Ovary (tissue), 9 donors: ENCODE results near the gene DGKI. TPM values are rescaled to one million over a fixed set of nuclear protein-coding genes. Genes with fewer than 3 reads are reported as not detected.

Experiments used
- DNase-seq, 5 donors: peaks; one replicate each; pipeline ENCODE4 v3.0.0-alpha.2; 2019 to 2020
- H3K27ac ChIP-seq, 2 donors: fragments of 200-600 bp; one replicate each; pipeline versions ENCODE4 v1.5.1 to v1.8.0; 2019 to 2022
- H3K27me3 ChIP-seq: fragments of 200-600 bp; one replicate; pipeline ENCODE4 v1.8.0; 2022
- H3K36me3 ChIP-seq: fragments of 200-600 bp; sonication (generic); one replicate; pipeline ENCODE4 v1.5.1; 2019
- H3K4me1 ChIP-seq: one replicate; pipeline ENCODE4 v1.8.1; 2013; ENCODE audit warnings: mild to moderate bottlenecking, moderate library complexity; ENCODE audit not compliant: insufficient read depth
- H3K4me3 ChIP-seq: fragments of 200-600 bp; sonication (generic); one replicate; pipeline ENCODE4 v1.5.1; 2017
- H3K9me3 ChIP-seq, 2 donors: fragments of 200-600 bp in 1 of 2; sonication (generic) in 1 of 2; one replicate each; pipeline versions ENCODE4 v1.5.1 to v1.8.1; 2013 to 2019; ENCODE audit warnings: mild to moderate bottlenecking in 1 of 2, moderate library complexity in 1 of 2
- CTCF ChIP-seq, 3 donors: fragments of 450-650 bp in 2 of 3; fragments of 200-600 bp in 1 of 3; IDR thresholded peaks; one replicate each; pipeline versions ENCODE4 v1.5.1 to v1.8.0; 2016 to 2022; ENCODE audit warnings: antibody characterized with exemption in 3 of 3, mild to moderate bottlenecking in 1 of 3
- EP300 ChIP-seq: sonication (generic); formaldehyde crosslinking; IDR thresholded peaks from one replicate; pipeline ENCODE4 v1.6.1; 2017; ENCODE audit warnings: antibody characterized with exemption
- POLR2A ChIP-seq: fragments of 450-650 bp; IDR thresholded peaks from one replicate; pipeline ENCODE4 v1.6.1; 2017; ENCODE audit warnings: antibody characterized with exemption, mild to moderate bottlenecking, moderate library complexity
- WGBS, 3 donors: extraction: QIAGEN DNeasy Blood & Tissue Kit in 1 of 3; methylation state at CpG; one replicate each; pipeline versions ENCODE4 v1.1.5 to v1.1.7; 2013 to 2017; 5-methylcytosine and 5-hydroxymethylcytosine counted together
- intact Hi-C, 4 donors: fragments of 100-400 bp; cut with DNase I; formaldehyde crosslinking; loops; one replicate each; pipeline versions ENCODE4 v1.11.0 to v1.15.1; 2022 to 2023
- polyA plus RNA-seq, 2 donors: library from polyadenylated mRNA; stranded (reverse); fragments of 200-250 nt in 1 of 2; fragments of 350-450 nt in 1 of 2; fragmentation: Illumina TruSeq in 1 of 2; extraction: RNeasy Lipid Tissue Mini Kit (QIAGEN cat#74804) in 1 of 2; gene quantifications; one replicate each; pipeline ENCODE4 v1.2.3, GENCODE V29; 2013 to 2014
- total RNA-seq, 7 donors: library from RNA; depleted of rRNA in 2 of 7; stranded (reverse); fragments of >200 nt in 2 of 7; fragmentation: NEBNext Ultra II Directional in 3 of 7; extraction: Animal tissue kit (Norgen Biotek cat#: 25700) in 3 of 7; gene quantifications; one replicate each; pipeline versions ENCODE4 v1.1.0 to v1.2.4, GENCODE V29; 2016 to 2023
- donor health status: DM: no; HTN: no; CAD: no; lungs with moderate emphysema.
- donor health status: DM: no; HTN: no; CAD: no.
- donor health status: Bipolar disorder and iron deficiency.
- donor health status: DM: yes; HTN: yes; CAD: no.
- donor health status: DM: no; HTN: no; CAD: no.
- donor health status: DM: yes; HTN: yes; CAD: no.

DGKI gene
- total and polyA plus RNA-seq, 9 donors, result 0.10 to 1.3 (median 0.29) TPM

GRCh38 chr7:137820677-137821420 is 25.9 kb downstream of the DGKI start:
- peak in 4 of 5 donors; percentile 10 to 42 (median 25) for DNase-seq
- 25 to 35% (median 26%) methylated on average over 8 of the region's 8 CpGs for WGBS, 3 donors
- Histone ChIP-seq H3K4me3 (no peak overlapping the region), H3K27me3 (no peaks in the 10 kb centered on the region), H3K27ac (no peak overlapping the region), H3K9me3 (no peaks in the 10 kb centered on the region), H3K4me1 (no peaks in the 10 kb centered on the region), H3K36me3 (no peaks in the 10 kb centered on the region)
- TF ChIP-seq CTCF (IDR thresholded peaks at IDR 0.05), result no peak
- TF ChIP-seq POLR2A, result no peak
- no peak for TF ChIP-seq EP300
- intact Hi-C loops, result no loop called here

- DNase-seq, result no peak
- no peaks in the 10 kb centered on the region for H3K4me1 ChIP-seq
- no peaks in the 10 kb centered on the region for H3K27me3 ChIP-seq
- H3K9me3 ChIP-seq, result no peaks in the 10 kb centered on the region
- 84 to 99% (median 91%) methylated on average over 2 of the region's 2 CpGs for WGBS, 3 donors
- no peaks in the 10 kb centered on the region for H3K36me3 ChIP-seq
- TF ChIP-seq POLR2A (no peak), EP300 (no peak), CTCF (IDR thresholded peaks at IDR 0.05) (no peak)
- H3K27ac ChIP-seq, result no peak overlapping the region
- intact Hi-C loops, result no loop called here
- H3K4me3 ChIP-seq, result no peak overlapping the region
These were observed 26.6 kb downstream of the DGKI start for GRCh38 chr7:137820156-137820555.

GRCh38 chr7:137818036-137818435 is 28.7 kb downstream of the DGKI start:
- WGBS, 3 donors, result 63 to 73% (median 70%) methylated on average over 2 of the region's 2 CpGs
- intact Hi-C loops, result no loop called here
- no peak overlapping the region for H3K4me3 ChIP-seq
- H3K27me3 ChIP-seq, result no peaks in the 10 kb centered on the region
- TF ChIP-seq POLR2A (no peak), CTCF (IDR thresholded peaks at IDR 0.05) (no peak), EP300 (no peak)
- no peaks in the 10 kb centered on the region for H3K36me3 ChIP-seq
- H3K9me3 ChIP-seq, result no peaks in the 10 kb centered on the region
- no peaks in the 10 kb centered on the region for H3K4me1 ChIP-seq
- H3K27ac ChIP-seq, result no peak overlapping the region
- no peak for DNase-seq

GRCh38 chr7:137816696-137817320 is 30.0 kb downstream of the DGKI start:
- Histone ChIP-seq H3K4me3 (no peak overlapping the region), H3K4me1 (no peaks in the 10 kb centered on the region), H3K27ac (no peak overlapping the region), H3K27me3 (no peaks in the 10 kb centered on the region), H3K9me3 (no peaks in the 10 kb centered on the region), H3K36me3 (no peaks in the 10 kb centered on the region)
- intact Hi-C loops, result no loop called here
- TF ChIP-seq CTCF (IDR thresholded peaks at IDR 0.05) (no peak), EP300 (no peak), POLR2A (no peak)
- 60 to 67% (median 66%) methylated on average over 5 of the region's 5 CpGs for WGBS, 3 donors
- DNase-seq, result no peak
